GM12872 (cell line): ENCODE results near the gene PTPRA.

ENCODE experiments used
- TF ChIP-seq, protein P1 (sequence below): IDR thresholded peaks from 3 replicates; pipeline ENCODE4 v1.5.1; 2011; ENCODE audit warnings: low read depth, mild to moderate bottlenecking, low read length, moderate library complexity; ENCODE audit not compliant: insufficient read depth

The PTPRA gene

DNA sequence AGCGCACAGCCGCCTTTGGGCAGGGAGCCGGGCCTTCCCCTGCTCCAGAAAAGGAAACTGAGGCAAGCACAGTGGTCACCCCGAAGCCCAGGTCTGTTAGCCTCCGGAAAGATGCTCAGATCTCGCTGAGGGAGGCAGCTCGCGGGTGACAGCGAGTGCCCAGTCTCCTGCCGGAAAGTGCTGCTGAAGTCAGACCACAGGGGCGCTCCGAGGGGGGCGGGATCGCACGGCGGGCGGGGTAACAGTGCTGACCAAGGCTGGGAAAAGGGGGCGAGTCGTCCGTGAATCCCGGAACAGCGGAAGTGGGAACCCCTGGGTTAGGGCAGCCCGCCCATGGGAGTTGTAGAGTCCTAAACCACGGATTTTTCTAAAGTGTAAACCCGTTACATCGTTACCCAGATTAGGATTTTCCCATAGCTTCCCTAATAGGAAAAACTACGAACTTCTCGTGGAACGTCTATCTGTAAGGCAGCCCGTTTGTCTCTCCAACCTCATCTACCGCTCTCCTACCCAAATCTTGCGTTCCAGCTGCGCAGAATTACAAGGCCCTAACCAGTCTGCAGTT, 32.2 kb upstream of the PTPRA start:
- TF ChIP-seq, protein P1, sequence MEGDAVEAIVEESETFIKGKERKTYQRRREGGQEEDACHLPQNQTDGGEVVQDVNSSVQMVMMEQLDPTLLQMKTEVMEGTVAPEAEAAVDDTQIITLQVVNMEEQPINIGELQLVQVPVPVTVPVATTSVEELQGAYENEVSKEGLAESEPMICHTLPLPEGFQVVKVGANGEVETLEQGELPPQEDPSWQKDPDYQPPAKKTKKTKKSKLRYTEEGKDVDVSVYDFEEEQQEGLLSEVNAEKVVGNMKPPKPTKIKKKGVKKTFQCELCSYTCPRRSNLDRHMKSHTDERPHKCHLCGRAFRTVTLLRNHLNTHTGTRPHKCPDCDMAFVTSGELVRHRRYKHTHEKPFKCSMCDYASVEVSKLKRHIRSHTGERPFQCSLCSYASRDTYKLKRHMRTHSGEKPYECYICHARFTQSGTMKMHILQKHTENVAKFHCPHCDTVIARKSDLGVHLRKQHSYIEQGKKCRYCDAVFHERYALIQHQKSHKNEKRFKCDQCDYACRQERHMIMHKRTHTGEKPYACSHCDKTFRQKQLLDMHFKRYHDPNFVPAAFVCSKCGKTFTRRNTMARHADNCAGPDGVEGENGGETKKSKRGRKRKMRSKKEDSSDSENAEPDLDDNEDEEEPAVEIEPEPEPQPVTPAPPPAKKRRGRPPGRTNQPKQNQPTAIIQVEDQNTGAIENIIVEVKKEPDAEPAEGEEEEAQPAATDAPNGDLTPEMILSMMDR: no peak

DNA sequence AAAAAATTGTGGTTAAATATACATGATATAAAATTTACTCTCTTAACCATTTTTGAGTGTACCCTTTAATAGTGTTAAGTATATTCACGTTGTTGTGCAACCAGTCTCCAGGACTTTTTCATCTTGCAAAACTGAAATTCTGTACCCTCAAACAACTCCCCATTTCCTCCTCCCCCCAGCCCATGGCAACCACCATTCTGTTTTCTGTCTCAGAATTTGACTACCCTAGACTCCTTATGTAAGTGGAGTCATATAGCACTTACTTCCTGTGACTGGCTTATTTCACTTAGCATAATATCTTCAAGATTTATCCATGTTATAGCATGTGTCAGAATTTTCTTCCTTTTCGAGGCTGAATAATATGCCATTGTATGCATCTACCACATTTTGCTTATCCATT, 27.7 kb upstream of the PTPRA start:
- TF ChIP-seq, protein P1: no peak

DNA sequence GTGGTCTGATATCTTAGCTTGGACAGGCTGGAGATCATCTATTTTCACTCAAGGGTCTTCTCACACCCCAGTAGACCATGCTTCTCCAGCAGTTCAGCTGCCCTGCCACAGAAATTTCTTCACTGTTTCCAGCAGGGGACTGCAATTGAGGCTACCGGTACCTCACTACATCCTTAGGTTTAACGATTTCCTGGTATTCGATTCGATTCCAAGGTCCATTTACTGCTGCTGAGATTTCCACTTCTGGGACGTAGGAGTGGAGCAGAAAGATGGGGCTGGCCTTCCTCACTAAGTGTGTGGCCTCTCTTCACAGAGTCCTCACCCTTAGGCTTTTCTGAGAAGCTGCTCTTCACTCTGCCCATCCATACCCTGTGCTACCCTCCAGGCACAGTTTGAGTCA, 26.6 kb upstream of the PTPRA start:
- TF ChIP-seq, protein P1: no peak

DNA sequence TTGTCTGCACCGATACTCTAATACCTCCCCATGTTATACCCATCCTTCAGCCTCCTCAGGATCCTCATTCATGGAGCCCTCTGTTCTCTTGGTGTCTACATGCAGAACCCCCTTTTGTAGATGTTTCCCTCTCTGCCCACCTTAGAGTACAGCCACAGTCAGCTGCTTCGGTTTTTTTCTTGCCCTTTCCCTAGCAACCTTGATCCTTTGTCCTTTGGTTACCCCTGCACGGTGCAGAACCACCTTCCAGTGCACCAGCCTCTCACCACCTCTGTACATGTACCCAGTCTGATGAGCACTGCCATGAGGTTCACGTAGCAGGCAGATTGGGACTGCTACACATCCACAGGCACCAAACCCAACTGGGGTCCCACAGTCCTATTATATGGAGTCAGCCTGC, 25.5 kb upstream of the PTPRA start:
- TF ChIP-seq, protein P1: no peak

DNA sequence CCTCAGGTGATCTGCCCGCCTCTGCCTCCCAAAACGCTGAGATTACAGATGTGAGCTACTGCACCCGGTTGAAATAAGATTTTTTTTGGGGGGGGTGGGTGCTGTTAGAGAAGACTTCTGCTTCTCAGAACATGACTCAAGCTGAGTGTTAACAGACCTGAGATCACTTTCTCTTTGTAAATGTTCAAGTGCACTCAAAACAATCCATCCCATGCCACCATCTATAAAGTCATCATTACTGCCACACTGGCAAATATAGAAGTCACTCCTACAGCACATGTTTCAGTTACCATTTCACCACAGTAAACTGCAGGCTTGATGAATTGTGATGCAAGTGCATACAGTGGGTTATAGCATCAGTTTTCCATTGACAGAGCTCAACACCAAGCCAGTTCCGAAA, 23.8 kb upstream of the PTPRA start:
- TF ChIP-seq, protein P1: no peak

DNA sequence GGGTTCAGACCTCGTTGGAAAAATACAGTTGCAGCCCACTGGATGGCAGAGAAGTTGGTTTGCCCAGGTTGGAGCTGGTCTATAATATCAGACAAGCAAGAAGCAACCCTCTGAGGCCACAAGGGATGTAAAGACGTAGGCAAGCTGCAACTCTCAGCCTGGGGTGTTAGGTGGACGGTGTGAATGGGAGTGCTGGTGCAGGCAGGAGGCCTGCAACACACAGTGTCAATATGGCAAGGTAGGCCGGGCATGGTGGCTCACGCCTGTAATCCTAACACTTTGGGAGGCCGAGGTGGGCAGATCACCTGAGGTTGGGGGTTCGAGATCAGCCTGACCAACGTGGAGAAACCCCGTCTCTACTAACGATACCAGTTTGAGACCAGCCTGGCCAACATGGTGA, 22.2 kb upstream of the PTPRA start:
- TF ChIP-seq, protein P1: no peak

DNA sequence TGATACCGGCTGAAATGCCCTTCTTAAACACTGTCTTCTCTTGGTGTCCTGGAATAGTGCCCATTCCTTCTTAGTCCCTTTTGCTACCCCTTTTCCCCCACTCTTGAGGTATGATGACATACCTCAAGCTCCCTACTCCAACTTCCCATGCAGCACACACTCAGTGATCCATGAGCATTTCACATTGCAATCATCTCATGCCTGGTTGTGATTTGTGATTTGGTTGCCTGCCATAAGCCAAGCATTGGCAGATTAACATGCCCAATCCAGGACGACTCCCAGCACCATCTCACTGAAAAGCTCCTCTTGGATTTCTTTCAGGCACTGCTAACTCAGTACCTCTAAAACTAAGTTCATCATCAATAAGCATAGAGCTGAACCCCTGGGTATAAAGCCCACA, 14.7 kb upstream of the PTPRA start:
- TF ChIP-seq, protein P1: no peak
